GM21526 (cell line): ENCODE data around the gene HIP1R.
"Not testable (repeated sequence)": the region's sequence is repeated elsewhere in the genome, so short reads cannot be mapped to it uniquely, and the experiment has no call there.

Source experiments
- ATAC-seq: cut with Tn5 transposase; IDR thresholded peaks from one replicate; pipeline ENCODE4 v1.9.1; 2021; ENCODE audit warnings: moderate library complexity; ENCODE audit not compliant: unreplicated experiment, low FRiP score

The HIP1R gene

DNA sequence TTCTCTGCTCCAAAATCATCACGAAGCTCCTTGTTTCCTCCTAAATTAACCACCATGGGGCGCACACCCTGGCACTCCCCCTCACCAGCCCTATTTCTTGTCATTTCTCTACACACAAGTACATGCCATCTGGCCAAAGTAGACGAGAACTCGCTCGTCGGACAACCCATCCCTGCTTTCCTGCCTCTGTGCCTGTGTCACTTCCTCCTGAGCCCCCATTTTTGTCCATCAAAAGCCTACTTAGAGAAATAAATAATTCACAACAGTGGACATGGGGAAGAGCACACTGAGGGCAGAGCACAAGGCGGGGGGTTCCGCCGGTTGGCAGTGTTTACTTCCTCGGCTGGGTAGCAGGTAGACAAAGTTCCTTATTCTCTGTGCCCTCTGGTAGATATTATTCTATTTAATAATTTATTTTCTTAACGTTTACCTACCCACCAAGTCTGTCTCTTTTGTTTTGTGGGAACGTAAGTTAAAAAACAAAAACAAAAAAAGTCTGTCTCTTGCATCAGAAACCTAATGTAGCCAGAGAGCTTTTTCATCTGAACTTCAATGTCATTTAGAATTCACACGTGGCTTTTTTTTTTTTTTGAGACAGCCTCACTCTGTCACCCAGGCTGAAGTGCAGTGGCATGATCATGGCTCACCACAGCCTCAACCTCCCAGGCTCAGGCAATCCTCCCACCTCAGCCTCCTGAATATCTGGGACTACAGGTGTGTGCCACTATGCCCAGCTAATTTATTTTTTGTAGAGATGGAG, 54.7 kb downstream of the HIP1R start:
- no peak for ATAC-seq

- no peak for ATAC-seq
These were observed 56.6 kb downstream of the HIP1R start for GRCh38 chr12:122891661-122892525.

DNA sequence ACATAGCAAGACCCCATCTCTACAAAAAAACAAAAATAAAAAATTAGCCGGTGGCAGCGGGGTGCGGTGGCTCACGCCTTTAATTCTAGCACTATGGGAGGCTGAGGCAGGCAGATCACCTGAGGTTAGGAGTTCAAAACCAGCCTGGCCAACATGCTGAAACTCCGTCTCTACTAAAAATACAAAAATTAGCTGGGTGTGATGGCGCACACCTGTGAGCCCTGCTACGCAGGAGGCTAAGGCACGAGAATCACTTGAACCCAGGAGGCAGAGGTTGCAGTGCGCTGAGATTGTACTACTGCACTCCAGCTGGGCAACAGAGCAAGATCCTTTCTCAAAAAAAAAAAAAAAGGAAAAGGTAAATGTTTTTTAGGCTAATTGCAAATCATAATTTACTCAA, 57.5 kb downstream of the HIP1R start:
- ATAC-seq = not testable (repeated sequence)

DNA sequence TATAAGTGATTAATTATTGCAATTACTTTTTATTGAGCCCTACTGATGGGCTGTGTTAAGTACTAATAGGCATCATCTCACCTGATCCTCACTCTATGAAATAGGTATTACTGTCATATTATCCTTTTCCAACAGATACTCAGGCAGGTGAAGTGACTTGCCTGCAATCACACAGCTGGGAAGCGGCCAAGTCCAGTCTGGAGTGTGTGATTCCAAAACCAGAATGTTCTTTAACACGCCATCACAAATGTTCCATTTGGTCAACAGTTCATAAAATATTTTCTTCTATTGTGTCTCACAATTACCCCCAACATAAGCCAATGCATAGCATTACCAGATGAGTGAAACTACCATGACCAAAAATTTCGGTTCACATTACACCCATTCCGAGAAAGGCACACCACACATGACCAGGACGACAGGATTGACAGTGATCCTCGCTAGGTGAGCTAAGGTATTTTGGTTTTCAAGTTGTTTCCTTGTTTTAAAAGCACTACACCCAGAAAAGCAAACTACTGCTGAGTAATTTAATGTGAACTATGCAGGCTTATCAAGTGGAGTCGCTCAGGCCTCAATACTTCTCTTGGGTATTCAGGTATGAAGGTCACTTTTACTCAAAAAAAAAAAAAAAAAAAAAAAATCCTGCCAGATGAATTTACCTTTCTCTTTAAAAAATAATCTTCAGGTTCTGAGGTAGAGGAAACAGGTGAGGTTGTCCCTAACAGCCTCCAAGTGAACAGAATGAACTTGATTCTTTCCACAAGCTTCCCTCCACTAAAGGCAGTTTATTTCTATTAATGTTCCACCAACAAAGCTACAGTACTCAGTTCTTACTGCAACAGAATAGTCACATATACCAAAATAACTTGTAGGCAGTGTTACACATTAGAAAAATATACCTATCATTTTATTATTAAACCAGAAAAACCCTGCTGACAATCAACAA, 58.2 kb downstream of the HIP1R start:
- ATAC-seq = no peak

GRCh38 chr12:122894193-122895121, 59.2 kb downstream of the HIP1R start:
- ATAC-seq = no peak

DNA sequence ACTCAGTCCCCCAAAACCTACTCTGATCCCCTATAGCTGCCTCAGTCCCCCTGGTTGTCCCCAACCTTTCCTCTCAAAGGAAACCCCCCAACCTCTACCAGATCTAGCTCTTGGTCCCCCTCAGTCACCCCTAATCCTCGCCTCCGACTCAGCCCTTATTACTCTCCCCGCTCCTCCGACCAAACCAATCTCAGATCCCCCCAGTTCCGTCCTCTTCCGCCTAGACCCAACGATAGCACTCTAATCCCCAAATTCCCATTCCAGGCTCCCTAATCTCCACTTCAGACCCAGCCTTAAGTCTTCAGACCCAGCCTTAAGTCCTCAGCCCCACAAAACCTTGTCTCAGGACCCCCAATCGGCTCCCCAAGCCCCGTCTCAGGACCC, 60.1 kb downstream of the HIP1R start:
- ATAC-seq = no peak

GRCh38 chr12:122895704-122896636, 60.7 kb downstream of the HIP1R start, which contains the start of gene VPS37B:
TSS of gene VPS37B (minus strand) at chr12:122896124. CDS start at chr12:122896062, 62 bp downstream.
- peak; percentile 44 for ATAC-seq

- no peak for ATAC-seq
These were observed 61.4 kb downstream of the HIP1R start for GRCh38 chr12:122896662-122897061.

GRCh38 chr12:122899887-122900286, 64.6 kb downstream of the HIP1R start:
- ATAC-seq = no peak

DNA sequence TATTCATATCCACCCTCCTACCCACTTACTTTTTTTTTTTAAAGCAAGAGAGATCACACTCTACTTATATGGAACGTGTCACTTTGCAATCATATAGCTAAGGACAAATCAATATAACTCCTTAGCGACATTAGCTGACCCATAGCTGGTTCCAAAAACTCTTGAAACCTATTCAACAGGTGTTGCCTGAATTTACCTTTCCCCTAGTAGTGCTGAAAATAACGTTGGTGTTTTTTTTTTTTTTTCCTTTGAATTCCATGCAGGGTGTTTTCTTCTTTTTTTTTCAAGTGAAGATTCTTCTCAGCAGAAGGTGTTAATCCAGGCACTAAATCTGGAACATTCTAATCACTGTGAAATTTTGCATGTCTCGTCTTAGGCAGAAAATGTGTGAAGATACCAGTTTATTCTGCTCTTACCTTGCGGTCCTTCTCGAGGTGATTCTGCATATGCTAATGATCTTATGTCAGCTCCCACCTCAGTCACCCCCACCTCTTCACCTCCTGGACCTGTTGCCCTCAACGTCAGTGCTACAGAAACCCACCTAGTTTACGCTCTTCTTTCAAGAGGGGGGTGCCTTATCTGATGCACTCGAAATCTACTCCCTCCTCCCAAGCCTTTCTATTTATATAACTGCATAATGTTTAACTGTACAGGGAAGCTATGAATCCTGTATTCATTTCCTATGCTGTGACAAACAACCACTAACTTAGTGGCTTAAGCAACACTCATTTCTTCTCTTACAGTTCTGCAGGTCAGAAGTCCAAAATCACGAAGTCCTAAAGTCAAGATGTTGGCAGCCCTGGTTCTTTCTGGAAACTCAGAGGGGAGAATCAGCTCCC, 67.8 kb downstream of the HIP1R start:
- no peak for ATAC-seq

DNA sequence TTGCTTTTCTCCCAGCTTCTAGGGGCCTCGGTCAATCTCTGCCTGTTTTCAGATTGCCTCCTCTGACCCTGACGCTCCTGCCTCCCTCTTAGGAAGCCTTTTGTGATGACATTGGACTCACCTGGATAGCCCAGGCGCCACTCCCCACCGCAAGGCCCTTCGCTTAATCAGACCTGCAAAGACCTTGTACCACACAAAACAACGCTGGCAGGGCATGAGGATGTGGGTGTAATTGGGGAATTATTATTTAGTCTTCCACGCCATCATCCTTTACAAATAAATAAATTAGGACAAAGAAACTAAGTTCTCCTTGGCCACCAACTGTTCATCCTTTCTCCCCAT, 68.4 kb downstream of the HIP1R start:
- ATAC-seq = no peak

DNA sequence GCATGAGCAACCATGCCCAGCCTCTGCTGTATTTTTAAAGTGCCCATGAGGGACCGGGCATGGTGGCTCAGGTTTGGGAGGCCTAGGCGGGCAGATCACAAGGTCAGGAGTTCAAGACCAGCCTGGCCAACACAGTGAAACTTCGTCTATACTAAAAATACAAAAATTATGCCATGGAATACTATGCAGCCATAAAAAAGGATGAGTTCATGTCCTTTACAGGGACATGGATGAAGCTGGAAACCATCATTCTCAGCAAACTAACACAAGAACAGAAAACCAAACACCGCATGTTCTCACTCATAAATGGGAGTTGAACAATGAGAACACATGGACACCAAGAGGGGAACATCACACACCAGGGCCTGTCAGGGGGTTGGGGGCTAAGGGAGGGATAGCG, 70.0 kb downstream of the HIP1R start:
- not testable (repeated sequence) for ATAC-seq

GRCh38 chr12:122908915-122909314, 73.7 kb downstream of the HIP1R start:
- no peak for ATAC-seq

DNA sequence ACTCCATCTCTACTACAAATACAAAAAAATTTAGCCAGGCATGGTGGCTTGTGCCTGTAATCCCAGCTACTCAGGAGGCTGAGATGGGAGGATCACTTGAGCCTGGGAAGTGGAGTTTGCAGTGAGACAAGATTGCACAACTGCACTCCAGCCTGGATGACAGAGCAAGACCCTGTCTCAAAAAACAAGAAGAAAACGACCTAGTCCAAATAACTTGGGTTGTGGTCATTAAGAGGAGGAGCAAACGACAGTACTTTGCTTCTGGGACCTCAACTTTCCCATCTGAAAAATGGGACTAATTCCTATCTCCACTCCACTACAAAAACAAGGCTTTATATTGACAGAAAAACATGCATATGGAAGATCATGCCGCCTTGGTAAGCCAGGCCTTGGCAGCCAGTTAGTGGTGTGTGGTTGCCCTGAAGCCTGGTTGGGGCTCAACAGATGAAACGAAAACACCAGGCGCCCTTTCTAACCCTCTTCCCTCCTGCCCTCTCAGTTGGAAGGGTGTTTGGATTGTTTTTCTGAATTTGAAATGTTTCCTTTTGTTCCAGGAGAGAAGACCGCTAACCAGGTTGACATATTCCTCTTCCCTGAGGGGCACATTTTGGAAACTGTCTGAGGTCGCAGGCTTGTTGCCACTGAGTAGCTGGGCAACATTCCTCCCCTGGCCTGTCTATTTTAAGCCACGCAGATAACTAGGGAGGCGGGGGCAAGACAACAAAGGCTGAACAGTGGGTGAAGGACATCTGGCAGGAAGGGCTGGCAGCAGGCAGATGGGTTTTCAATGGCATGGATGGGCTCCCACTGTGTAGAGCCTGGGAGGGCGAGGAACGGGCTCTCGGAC, 74.4 kb downstream of the HIP1R start:
- ATAC-seq = no peak
